HG03469 (cell line): ENCODE results near the gene PRKAR1B.

Source experiments
- ATAC-seq: cut with Tn5 transposase; IDR thresholded peaks from one replicate; pipeline ENCODE4 v1.9.1; 2021; ENCODE audit warnings: mild to moderate bottlenecking, moderate library complexity, moderate number of reproducible peaks; ENCODE audit not compliant: unreplicated experiment

Gene PRKAR1B

DNA sequence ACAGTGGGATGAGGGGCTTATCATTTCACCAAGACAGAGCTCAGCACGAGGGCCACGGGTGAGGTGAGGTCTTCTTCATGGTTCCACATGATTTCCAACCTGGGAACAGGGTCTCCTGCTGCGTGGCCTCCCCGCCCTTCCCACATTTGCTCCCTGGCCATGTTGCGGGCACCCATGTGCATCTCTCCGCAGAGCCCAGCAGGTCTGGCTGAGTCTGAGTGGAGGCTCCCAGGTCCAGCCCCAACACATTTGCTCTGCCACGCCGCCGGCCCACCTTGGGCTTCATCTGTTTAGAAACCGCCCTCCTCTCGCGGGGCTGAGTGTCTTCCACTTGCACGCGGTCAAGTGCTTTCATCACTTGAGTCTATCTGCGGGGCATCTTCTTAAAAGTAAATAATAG, 14.8 kb upstream of the PRKAR1B start:
- ATAC-seq = no peak

DNA sequence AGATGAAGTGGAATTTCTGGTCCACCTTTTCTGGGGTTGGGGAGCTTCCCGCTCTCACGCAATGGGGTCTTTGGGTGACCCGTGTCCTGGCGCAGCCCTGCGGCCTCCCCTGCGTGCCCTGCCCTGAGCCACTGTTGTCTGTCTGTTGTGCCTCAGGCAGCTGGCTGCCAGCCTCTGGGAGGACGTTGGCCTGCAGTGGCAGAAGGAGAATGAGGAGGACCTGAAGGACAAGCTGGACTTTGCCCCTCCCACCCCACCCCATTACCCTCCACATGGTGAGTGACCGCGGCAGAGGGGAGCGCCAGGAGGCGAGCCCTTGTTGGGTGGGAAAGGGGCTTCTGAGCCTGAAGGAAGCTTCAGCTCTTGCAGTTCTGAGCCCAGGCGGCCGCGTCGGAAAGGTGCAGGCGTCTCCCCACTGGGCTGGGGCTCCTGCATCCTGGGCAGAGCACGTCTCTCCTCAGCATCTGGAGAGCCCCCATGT, 14.2 kb upstream of the PRKAR1B start:
- no peak for ATAC-seq

DNA sequence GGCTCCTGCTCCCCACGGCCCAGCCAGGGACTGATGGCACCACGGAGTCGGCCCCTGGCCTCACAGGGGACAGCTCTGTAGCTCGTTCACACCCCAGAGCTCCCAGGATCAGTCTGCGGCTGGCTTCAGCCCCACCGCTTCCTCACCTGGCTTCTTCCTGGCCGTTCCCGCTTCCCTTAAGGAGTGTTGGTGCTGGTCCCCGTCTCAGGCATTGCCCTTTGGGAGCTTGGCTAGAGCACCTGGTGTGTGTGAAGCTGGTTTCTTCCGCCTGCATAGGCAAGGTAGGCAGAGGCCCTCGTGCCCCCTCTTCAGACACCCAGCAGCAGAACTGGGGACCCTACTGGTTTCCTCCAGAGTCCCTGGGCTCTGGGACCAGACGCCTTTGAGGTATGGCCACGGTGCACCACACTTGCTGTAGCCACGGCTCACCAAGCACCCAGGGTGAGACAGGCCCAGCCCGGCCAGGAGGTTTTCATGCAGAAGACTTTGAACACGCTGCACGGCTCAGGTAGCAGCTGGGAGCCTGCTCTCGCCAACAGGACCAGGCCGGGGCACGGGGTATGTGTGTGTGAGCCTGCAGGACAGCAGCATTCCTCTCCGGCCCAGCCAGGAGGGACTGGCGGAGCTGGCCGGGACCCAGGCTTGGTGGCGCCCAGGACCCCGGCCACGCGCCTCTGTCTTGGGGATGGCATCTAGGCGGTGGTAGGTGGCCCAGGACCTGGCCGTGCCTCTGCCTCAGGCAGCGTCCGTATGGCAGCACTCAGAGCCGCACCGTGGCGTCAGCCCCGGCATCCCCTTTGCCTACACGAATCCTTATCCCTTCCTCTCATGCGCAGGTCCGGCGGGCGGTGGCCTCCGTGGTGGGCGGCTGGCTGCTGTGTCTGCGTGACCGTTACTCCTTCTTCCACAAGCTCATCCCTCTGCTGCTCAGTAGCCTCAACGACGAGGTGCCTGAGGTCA, 13.2 kb upstream of the PRKAR1B start:
- no peak for ATAC-seq

DNA sequence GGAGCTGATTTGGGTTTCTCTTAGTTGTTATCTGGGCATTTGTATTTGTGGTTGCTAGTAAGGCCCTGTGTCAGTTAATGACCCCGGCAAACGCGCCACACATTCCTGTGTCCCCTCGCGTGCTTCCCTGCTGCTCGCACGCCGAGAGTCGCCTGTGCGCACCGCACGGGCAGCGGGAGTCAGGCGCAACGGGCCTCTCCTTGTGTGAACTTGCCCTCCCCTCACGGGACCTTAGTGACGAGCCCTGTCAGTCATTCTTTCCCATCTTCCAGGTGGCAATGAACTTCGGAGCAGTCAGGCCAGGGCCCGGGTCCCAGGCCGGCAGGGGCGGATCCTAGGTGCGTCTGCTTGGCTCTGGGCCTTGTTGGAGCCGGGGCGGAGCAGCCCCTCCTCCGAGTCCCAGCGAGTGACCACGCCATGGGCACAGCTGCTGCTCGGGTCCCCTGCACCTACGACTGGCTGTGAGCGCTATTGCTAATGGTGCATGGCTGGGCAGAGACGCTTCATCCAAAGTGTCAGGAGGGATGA, 12.4 kb upstream of the PRKAR1B start:
- no peak for ATAC-seq

DNA sequence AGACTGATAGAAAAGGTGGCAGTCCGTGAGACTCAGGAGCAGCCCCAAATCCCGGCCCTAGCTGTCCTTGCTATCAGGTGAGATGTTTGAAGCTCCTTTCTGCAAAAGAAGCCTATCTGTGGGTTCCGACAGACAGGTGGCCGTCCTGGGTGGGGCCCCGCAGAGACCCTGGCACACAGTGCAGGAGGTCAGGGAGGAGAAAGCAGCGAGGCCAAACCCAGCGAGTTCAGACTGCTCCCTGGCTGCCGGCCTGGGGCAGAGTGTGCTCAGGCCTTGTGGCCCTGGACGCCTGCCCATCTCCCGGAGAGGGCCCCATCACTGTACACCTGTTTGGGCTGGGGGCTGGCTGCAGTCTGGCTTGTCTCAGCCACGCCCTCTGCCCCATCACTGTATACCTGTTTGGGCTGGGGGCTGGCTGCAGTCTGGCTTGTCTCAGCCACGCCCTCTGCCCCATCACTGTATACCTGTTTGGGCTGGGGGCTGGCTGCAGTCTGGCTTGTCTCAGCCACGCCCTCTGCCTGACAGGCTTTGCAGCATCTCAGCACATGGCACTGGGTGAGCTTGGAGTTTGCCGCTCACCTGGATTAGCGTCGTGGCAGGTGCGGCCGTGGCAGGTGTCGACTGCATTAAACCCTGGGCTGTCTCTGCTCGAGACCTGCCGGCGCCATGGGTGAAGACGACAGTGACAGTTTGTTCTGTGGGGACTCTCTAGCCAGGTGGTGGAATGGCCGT, 11.8 kb upstream of the PRKAR1B start:
- no peak for ATAC-seq

DNA sequence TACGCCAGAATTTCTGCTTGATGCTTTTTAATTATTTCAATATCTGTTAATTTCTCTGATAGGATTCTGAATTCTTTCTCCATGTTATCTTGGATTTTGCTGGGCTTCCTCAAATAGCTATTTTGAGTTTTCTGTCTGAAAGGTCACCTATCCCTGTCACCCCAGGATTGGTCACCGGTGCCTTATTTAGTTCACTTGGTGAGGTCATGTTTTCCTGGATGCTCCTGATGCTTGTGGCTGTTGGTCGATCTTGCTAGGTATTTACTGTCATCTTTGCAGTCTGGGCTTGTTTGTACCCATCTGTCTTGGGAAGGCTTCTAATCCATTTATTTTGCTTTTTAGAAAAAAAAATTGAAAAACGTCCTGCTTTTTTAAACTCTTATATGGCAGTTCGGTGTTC, 11.2 kb upstream of the PRKAR1B start:
- no peak for ATAC-seq

DNA sequence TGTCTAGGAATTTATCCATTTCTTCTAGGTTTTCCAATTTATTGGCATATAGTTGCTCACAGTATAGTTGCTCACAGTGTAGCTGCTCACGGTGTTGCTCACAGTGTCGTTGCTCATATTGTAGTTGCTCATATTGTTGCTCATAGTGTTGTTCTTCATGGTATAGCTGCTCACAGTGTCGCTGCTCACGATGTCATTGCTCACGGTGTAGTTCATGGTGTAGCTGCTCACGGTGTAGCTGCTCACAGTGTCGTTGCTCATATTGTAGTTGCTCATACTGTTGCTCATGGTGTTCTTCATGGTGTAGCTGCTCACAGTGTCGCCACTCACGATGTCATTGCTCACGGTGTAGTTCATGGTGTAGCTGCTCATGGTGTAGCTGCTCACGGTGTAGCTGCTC, 7.7 kb upstream of the PRKAR1B start:
- no peak for ATAC-seq

DNA sequence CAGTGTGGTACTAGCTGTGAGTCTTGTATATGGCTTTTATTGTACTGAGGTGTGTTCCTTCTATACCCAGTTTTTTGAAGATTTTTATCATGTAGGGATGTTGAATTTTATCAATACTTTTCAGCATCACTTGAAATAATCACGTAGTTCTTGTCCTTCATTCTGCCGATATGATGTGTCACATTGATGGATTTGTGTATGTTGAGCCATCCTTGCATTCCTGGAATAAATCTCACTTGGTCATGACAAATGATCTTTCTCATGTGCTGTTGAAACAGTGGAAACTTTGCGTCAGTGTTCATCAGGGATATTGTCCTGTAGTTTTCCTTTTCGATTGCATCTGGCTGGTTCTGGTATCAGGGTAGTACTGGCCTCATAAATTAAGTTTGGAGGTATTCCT, 7.1 kb upstream of the PRKAR1B start:
- ATAC-seq = no peak

DNA sequence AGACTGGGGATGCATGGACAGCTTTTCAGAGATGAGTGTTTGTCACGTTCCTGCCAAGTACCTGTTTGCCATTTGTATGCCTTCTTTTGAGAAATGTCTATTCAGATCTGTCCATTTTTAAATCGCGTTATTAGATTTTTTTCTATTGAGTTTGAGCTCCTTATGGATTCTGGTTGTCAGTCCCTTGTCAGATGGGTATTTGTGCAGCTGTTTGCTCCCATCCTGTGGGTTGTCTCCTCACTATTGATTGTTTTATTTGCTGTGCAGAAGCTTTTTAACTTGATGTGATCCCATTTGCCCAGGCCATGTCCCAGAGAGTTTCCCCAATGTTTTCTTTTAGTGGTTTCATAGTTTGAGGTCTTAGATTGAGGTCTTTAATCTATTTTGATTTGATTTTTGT, 5.5 kb upstream of the PRKAR1B start:
- no peak for ATAC-seq

DNA sequence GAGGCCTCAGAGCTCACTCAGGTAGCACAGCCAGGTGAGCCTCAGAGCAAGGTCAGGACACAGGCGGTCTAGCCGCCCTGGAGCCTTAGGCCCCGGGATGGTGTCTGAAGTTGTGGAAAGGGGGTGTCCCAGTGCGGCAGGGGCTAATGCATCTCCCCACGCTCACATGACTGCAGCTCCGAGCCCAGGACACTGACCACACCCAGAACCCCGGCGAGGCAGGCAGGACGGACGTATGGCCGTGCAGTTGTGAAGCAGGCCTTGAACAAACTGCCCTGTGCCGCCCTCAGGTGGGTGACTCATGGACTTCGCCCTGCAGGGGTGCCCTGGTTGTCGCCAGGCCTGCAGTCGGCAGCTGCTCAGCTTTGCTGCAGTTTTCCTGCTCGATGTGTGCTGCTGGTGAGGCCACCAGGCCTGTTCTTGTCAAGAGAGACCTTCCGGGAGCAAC, 5.0 kb upstream of the PRKAR1B start:
- ATAC-seq = no peak

DNA sequence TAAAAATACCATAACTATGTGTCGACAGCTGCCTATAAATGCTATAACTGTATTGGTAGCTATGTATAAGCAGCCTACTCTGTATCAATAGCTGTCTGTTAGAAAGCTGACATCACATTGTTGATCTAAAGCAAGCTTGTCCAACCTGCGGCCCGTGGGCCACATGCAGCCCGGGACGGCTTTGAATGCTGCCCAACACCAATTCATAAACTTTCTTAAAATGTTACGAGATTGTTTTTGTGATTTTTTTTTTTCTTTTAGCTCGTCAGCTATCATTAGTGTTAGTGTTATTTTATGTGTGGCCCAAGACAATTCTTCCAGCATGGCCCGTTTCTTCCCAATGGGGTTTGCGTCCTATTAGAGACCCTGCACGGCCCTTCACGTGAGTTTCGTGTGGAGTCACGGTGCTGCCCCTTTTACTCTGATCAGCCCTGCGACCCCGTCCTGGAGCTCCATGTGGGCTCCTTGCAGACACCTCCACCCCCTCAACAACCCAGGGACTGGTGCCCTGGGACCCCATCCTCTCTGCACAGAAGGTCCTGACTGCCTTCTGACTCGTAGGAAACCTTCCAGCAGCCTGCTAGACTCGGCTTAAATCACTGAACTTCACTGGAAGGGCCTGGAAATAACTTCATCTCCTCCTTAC, 4.5 kb upstream of the PRKAR1B start:
- ATAC-seq = no peak

DNA sequence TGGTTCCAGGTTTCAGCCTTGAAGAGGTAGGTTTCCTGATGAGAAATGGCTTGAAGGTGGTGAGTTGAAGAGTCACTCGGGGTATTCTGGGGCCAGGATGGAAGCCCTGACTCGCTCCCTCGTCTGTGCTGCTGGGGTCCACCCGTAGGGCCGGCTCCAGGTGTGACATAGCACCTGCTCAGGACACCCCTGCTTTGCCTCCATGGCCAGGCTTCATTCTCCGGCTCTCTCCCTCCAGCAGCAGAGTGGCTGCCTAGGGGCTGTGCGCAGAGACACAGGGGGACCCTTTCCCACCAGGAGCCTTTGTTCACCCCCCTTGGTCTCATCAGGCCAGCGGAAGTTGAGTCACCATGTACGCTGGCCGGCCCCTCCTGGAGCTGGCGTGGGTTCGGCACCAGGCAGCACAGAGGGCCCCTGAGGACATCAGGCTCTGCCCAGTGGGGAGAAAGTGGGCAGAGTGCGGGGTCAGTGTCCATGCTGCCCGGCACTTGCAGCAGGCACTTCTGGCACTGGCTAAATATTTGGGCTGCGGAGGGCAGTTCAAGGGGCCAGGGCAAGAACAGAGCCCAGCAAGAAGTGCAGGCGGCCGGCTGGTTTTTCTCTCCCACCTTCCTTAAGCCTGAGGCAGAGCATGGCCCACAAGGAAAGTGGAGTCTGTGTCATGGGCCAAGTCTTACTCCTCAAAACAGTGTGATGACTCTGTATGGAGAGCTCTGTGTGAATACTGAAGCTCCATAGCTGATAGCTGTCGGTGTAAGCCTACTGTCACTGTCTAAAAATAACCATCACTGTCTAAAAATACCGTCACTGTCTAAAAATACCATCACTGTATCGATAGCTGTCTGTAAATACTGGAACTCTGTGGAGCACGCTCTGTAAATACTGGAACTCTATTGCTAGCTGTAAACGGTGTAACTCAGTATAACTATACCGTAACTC, 3.7 kb upstream of the PRKAR1B start:
- ATAC-seq = no peak

DNA sequence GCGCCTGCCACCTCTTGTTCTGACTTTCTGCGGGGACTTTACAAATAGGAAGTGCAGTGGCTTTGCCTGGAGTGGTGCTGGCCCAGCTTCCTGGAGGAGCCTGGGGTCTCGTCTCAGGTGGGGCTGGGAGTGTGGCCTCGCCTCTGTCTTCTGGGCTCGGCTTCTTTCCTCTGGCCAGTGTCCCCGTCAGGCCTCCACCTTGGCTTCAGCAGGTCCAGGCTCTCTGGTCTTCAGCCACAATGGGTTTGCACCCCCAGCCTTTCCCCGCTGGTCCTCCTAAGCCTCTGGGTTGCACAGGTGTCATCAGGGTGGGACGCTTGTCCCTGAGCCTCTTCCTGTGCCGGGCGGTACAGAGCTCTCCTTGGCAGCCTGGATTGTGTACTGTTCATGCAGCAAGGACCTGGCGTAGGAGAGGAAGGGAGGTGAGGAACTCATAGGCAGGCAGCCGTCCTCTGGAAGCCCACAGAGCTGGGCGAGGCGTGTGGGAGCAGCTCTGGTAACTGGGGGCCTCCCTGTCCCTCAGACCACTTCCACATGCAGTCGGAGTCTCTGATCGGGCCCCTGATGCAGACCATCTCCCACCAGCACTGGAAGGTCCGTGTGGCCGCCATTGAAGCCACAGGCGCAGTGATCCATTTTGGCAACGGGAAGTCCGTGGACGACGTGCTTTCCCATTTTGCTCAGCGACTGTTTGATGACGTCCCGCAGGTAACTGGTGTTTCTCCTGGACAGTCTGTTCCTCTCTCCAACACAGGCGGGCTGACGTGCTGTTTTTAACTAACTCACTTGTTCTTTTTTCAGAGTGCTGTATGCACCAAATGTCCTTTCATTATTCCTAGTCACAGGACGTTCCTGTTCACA, 2.3 kb upstream of the PRKAR1B start:
- ATAC-seq = no peak

DNA sequence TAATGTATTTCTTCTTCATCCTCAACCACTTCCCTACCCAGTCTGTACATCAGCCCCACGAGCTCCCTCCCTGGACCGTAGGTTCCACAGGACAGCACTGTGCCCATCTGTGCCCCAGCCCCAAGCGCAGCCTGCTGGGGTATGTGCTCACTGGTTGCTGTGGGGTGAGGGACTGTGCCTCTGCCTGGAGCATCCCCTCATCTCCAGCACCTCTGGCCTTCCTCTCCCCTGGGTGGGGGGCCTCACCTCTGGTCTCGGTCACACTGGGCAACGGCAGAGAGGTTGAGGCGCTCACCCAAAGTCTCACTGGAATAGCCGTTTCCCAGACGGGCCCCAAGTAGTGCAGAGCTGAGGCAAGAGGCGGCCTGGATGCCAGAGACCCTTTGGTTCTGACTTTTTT, 1.5 kb upstream of the PRKAR1B start:
- ATAC-seq = no peak

DNA sequence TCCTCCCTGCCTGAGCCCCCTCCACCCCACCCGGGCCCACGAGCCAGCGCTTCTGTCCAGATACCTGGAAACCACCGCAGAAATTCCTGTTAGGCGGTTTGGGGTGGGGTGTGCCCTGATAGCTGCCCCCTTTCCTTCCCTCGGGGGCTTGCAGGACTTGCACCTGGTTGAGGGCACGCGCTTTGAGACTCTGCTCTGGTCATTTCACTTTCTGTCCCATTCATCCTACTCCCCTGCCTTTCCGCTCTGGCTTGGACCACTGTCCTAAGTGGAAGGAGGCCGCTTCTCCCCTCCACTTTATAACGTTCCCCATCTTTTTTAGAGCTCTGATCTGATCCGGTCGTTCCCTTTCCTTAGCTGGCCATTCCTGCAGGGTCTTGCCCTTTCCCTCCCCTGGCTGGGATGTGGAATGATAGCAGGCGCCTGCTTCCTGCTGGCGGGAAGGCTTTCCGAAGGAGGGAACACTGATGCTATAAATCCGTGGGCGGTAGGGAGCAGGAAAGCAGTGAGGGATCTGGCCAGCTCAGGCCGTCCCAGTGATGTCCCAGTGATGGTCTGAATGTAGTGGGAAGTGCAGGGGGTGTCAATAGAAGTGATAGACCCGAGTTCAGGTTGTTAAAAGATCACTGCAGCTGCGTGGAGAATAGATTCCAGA, 852 bp upstream of the PRKAR1B start:
- ATAC-seq = no peak

DNA sequence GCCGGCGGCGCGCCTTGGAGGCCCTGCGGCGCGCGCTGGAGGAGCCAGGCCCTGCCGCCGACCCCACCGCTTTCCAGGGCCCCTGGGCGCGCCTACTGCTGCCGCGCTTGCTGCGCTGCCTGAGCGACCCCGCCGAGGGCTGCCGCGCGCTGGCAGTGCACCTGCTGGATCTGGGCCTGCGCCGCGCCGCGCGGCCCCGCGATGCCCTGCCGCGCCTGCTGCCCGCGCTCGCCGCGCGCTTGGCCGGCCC, 302 bp downstream of the PRKAR1B start:
- peak; percentile 19 for ATAC-seq

DNA sequence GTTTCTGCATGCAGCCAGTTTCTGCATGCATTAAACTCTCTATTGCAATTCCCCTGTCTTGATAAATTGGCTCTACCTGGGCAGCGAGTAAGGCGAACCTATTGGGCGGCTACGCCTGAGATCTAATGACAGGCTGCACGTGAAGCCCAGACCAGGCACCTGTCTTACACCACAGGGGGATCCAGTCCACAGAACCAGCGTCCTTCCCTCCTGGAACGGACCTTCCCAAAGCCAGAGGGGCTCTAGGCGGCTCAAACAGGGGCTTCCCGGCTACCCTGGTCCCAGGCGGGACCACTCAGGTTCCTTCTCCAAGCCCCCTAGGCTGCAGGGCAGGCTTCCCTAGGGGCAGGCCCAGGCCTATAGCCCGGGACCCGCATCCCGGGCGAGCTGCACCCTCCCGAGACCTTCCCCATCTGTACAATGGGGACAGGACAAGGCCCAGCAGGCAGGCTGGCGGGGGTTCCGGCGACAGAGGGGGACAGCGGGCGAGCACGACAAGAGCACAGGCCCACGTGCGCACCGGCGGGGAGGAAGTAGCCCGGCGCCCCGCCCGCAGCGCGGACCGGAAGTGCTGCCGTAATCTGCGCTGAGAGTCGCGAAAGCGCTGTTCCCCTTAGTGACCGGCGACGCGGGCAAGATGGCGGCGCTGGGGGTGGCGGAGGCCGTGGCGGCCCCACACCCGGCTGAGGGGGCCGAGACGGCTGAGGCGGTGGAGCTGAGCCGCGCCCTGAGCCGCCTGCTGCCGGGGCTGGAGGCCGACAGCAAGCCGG, 812 bp downstream of the PRKAR1B start, which contains the start of gene DNAAF5:
Gene DNAAF5 (plus strand): TSS at position 616 of the 770 bp plus-strand sequence. CDS start 22 bp downstream, at position 638.
- peak; percentile 80 for ATAC-seq
